ENCODE data around the gene OGDH.

The OGDH gene

DNA sequence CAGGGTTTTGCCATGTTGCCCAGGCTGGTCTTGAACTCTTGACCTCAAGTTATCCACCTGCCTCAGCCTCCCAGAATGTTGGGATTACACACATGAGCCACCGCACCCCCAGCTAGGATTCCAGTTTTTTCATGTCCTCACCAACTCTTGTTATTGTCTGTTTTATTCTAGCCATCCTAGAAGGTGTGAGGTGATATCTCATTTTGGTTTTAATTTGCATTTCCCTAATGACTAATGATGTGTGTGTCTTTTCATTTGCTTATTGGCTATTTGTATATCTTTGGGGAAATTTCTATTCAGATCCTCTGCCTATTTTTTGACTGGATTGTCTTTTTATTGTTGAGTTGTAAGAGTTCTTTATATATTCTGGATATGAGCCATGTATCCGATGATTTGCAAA is 83.0 kb downstream of the OGDH start:
- TF ChIP-seq, protein P1, sequence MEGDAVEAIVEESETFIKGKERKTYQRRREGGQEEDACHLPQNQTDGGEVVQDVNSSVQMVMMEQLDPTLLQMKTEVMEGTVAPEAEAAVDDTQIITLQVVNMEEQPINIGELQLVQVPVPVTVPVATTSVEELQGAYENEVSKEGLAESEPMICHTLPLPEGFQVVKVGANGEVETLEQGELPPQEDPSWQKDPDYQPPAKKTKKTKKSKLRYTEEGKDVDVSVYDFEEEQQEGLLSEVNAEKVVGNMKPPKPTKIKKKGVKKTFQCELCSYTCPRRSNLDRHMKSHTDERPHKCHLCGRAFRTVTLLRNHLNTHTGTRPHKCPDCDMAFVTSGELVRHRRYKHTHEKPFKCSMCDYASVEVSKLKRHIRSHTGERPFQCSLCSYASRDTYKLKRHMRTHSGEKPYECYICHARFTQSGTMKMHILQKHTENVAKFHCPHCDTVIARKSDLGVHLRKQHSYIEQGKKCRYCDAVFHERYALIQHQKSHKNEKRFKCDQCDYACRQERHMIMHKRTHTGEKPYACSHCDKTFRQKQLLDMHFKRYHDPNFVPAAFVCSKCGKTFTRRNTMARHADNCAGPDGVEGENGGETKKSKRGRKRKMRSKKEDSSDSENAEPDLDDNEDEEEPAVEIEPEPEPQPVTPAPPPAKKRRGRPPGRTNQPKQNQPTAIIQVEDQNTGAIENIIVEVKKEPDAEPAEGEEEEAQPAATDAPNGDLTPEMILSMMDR (IDR thresholded peaks at IDR 0.05; ENCODE audit: borderline replicate concordance, insufficient read depth, low read depth, low read length): no peak

DNA sequence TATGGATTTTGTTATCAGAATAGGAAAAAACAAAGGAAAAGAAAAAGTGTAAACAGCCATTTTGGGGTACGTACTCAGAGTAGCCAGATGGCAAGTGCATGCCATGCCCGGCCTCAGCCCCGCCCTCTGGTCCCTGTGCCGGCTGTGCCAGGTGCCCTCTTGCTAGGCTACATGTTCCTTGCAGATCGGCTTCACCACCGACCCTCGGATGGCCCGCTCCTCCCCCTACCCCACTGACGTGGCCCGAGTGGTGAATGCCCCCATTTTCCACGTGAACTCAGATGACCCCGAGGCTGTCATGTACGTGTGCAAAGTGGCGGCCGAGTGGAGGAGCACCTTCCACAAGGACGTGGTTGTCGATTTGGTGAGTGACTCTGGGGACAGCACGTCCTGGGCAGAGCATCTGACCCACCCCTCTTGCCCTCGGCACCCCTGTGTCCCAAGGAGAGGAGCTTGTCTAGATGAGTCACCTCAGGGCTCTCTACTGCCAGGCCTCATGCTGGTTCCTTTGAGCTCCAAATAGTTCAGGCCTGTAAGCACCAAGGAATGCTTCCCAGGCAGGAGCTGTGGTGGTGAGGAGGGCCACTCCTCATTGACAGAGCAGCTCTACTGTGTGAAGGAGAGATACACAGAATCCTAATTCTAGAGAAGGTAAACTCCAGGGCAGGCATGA is 87.3 kb downstream of the OGDH start:
- no peak overlapping the region for H3K4me3 ChIP-seq (ENCODE audit: low read depth, low read length)
- TF ChIP-seq, protein P1 (IDR thresholded peaks at IDR 0.05; ENCODE audit: borderline replicate concordance, insufficient read depth, low read depth, low read length): no peak

More for the DNA sequence above, 83.0 kb downstream of the OGDH start:
- H3K4me3 ChIP-seq (ENCODE audit: low read depth, low read length): no peak overlapping the region

DNA sequence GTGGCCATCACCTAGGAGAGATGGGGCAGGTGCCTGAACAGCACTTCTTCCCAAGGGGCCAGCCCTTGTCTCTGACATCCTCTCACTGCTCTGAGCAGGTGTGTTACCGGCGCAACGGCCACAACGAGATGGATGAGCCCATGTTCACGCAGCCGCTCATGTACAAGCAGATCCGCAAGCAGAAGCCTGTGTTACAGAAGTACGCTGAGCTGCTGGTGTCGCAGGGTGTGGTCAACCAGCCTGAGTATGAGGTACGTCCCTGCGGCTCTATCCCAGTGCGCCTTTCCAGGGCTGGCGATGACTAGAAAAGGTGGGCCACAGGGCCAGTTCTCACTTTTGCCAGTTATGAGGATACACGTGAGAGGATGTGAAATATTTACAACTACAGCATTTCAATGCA is 87.9 kb downstream of the OGDH start:
- no peak overlapping the region for H3K4me3 ChIP-seq (ENCODE audit: low read depth, low read length)
- TF ChIP-seq, protein P1 (IDR thresholded peaks at IDR 0.05; ENCODE audit: borderline replicate concordance, insufficient read depth, low read depth, low read length): no peak

DNA sequence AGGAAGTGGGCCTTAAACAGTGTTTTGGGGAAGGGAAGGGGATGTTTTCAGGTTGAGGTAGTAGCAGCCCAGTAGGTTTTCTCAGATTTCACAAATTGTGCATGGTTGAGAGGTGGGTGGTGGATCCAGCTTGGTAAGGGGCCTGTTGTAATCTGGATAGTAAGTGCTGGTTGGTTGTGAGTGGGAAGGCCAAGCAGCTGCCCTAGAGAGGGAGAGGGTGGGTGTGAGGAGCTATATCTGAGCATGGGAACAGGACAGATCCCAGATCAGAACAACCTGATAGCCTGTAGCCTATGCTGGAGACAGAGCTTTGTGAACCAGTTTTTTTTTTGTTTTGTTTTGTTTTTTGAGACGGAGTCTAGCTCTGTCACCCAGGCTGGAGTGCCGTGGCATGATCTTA is 88.3 kb downstream of the OGDH start:
- TF ChIP-seq, protein P1 (IDR thresholded peaks at IDR 0.05; ENCODE audit: borderline replicate concordance, insufficient read depth, low read depth, low read length): no peak

DNA sequence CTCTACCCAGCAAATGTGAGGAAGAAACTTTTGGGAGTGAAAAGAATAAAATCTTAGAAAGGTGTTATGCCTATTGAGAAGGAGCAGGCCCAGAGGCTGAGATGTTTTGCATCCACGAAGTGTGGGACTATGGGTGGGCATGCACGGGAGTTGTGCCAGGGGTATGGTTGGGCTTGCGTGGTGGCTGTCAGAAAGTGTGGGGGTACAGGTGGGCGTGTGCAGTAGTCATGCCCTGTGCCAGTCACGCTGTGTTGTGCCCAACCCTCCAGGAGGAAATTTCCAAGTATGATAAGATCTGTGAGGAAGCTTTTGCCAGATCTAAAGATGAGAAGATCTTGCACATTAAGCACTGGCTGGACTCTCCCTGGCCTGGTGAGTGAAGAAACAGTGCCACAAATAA is 89.3 kb downstream of the OGDH start:
- H3K4me3 ChIP-seq (ENCODE audit: low read depth, low read length): no peak overlapping the region
- TF ChIP-seq, protein P1 (IDR thresholded peaks at IDR 0.05; ENCODE audit: borderline replicate concordance, insufficient read depth, low read depth, low read length): no peak

More for the DNA sequence above, 88.3 kb downstream of the OGDH start:
- H3K4me3 ChIP-seq (ENCODE audit: low read depth, low read length): no peak overlapping the region

DNA sequence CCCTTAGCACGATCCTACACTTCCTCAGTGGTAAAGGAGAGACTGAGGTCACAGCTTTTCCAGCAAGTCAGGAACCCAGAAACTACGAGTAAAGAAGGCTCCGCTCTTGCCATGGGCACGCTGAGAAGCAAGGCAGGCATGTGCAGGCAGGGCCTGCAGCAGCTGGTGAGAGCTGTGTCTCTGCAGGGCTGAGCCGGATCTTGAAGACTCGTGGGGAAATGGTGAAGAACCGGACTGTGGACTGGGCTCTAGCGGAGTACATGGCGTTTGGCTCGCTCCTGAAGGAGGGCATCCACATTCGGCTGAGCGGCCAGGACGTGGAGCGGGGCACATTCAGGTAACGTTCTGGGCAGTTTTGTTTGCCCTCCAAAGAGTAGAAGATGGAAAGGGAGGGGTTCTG is 90.3 kb downstream of the OGDH start:
- no peak overlapping the region for H3K4me3 ChIP-seq (ENCODE audit: low read depth, low read length)
- TF ChIP-seq, protein P1 (IDR thresholded peaks at IDR 0.05; ENCODE audit: borderline replicate concordance, insufficient read depth, low read depth, low read length): no peak
